Ishikawa (cell line): Measurements from ENCODE around the gene TSEN15.

Experiments
- CEBPB ChIP-seq: IDR thresholded peaks from 2 replicates; pipeline ENCODE4 v1.6.1; 2012
- CREB1 ChIP-seq: IDR thresholded peaks from 2 replicates; pipeline ENCODE4 v1.6.1; 2012; ENCODE audit warnings: low read depth
- EGR1 ChIP-seq: IDR thresholded peaks from 2 replicates; pipeline ENCODE4 v1.6.1; 2012
- EP300 ChIP-seq: IDR thresholded peaks from 2 replicates; pipeline ENCODE4 v1.6.1; 2012; ENCODE audit warnings: borderline replicate concordance
- FOXM1 ChIP-seq: IDR thresholded peaks from 2 replicates; pipeline ENCODE4 v1.6.1; 2012; ENCODE audit warnings: low read depth, borderline replicate concordance
- NFIC ChIP-seq: IDR thresholded peaks from 2 replicates; pipeline ENCODE4 v1.6.1; 2012
- RAD21 ChIP-seq: IDR thresholded peaks from 2 replicates; pipeline ENCODE4 v1.6.1; 2012; ENCODE audit warnings: low read depth
- REST ChIP-seq: IDR thresholded peaks from 2 replicates; pipeline ENCODE4 v1.6.1; 2012; ENCODE audit warnings: low read depth, mild to moderate bottlenecking
- TAF1 ChIP-seq: IDR thresholded peaks from 2 replicates; pipeline ENCODE4 v1.6.1; 2012; ENCODE audit warnings: low read depth, mild to moderate bottlenecking
- TCF12 ChIP-seq: IDR thresholded peaks from 2 replicates; pipeline ENCODE4 v1.6.1; 2012; ENCODE audit warnings: low read depth
- TEAD4 ChIP-seq: IDR thresholded peaks from 2 replicates; pipeline ENCODE4 v1.6.1; 2012
- YY1 ChIP-seq: IDR thresholded peaks from 2 replicates; pipeline ENCODE4 v1.6.1; 2012; ENCODE audit warnings: low read depth
- ZBTB7A ChIP-seq: IDR thresholded peaks from 2 replicates; pipeline ENCODE4 v1.6.1; 2012; ENCODE audit warnings: low read depth
- TF ChIP-seq, protein P1 (sequence below): IDR thresholded peaks from 2 replicates; pipeline ENCODE4 v1.6.1; 2012
- TF ChIP-seq, protein P2 (sequence below): IDR thresholded peaks from 2 replicates; pipeline ENCODE4 v1.6.1; 2012

TSEN15 gene

DNA sequence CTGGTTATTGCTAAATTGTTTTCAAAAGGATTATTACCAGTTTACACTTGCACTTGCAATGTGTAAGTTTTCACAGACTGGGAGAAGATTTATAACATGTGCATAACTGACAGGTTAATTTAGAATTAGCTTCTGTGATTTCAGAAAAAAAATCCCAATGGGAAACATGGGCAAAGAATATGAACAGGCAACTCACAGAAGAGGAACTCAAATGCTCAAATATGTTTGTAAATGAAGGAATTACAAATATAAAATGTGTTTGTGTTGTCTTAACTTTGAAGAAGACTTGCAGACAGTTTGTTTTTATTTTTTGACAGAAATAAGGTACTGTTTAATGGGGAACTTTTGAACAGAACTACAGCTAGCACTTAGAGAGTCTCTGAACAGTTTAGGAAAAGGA is 8.4 kb downstream of the TSEN15 start:
- TF ChIP-seq CEBPB (no peak), TCF12 (no peak), EP300 (no peak), RAD21 (no peak), TAF1 (no peak), FOXM1 (no peak), EGR1 (no peak), YY1 (no peak), NFIC (no peak), REST (no peak), ZBTB7A (no peak), TEAD4 (no peak), CREB1 (no peak)
- TF ChIP-seq, protein P1, sequence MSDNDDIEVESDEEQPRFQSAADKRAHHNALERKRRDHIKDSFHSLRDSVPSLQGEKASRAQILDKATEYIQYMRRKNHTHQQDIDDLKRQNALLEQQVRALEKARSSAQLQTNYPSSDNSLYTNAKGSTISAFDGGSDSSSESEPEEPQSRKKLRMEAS: no peak
- TF ChIP-seq, protein P2, sequence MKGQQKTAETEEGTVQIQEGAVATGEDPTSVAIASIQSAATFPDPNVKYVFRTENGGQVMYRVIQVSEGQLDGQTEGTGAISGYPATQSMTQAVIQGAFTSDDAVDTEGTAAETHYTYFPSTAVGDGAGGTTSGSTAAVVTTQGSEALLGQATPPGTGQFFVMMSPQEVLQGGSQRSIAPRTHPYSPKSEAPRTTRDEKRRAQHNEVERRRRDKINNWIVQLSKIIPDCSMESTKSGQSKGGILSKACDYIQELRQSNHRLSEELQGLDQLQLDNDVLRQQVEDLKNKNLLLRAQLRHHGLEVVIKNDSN: no peak

- TF ChIP-seq, protein P2: no peak
- TF ChIP-seq YY1 (no peak), EP300 (no peak), FOXM1 (no peak), RAD21 (no peak), TEAD4 (no peak), REST (no peak), CEBPB (no peak), NFIC (no peak)
Measured at GRCh38 chr1:184060316-184060715, 8.8 kb downstream of the TSEN15 start.

DNA sequence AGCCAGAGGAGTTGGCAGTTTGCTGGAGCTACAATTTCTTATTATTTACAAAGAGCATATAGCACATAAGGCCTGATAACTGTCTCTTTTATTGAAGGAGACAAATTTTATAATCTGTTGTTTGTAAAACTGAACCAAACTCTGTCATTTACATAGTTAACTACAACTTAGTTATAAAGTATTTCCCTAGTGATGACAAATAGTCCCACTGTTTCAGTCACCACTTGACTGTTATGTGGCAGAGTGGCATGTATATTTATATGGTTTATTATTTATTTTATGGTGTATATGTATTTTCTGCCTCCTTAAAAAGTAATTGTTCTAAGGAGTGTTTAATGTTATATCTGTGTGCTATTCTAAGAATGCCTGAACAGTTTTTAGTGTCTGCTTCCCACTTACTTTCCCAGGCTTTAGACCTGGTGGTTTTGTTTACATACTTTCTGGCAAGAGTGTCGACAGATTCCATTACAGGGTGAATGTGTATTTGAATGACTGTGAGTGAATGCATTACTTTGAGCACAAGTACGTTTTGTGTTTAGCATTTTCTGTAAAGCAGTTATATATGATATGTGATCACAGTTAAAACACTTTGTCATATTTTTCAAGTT is 10.0 kb downstream of the TSEN15 start:
- TF ChIP-seq REST: no peak

- TF ChIP-seq CREB1: no peak
- TF ChIP-seq TAF1: no peak
- TF ChIP-seq REST: no peak
- no peak for TF ChIP-seq EGR1
- no peak for TF ChIP-seq FOXM1
- no peak for TF ChIP-seq YY1
- TF ChIP-seq, protein P2: no peak
- no peak for TF ChIP-seq TEAD4
- TF ChIP-seq, protein P1: no peak
- no peak for TF ChIP-seq TCF12
- TF ChIP-seq NFIC: no peak
- TF ChIP-seq ZBTB7A: no peak
Measured at GRCh38 chr1:184062640-184063286, 11.2 kb downstream of the TSEN15 start.
